GM12878 (cell line): ENCODE results near the gene ESM1. TPM values are rescaled to one million over a fixed set of nuclear protein-coding genes. Genes with fewer than 3 reads are reported as not detected.

Experiments used
- ATAC-seq: fragments of 200-7000 bp; cut with Tn5 transposase; 3 replicates; pipeline ENCODE4 v1.9.1; 2020; ENCODE audit warnings: mild to moderate bottlenecking, moderate library complexity
- BruUV-seq: library from RNA; stranded (reverse); fragments of 400-500 nt; replicated peaks from 2 replicates; lab custom pipeline; 2021; lab: Mats Ljungman, UMichigan
- CTCF ChIA-PET: fragments of 300-600 bp; sonication (Branson Sonifier 250); formaldehyde crosslinking; extraction: SDS; loops from one replicate; lab custom pipeline; 2021; ENCODE audit warnings: inconsistent platforms; lab: Yijun Ruan, JAX
- POLR2A ChIA-PET: fragments of 350-600 bp; formaldehyde crosslinking; extraction: SDS; loops from one replicate; lab custom pipeline; 2021; ENCODE audit warnings: inconsistent platforms; lab: Charles Lee
- RAD21 ChIA-PET: fragments of 300-600 bp; sonication (Branson Sonifier 250); formaldehyde crosslinking; loops from one replicate; lab custom pipeline; 2023; ENCODE audit warnings: antibody characterized with exemption; ENCODE audit not compliant: unreplicated experiment; lab: Charles Lee
- SMC1A ChIA-PET: fragments of 300-600 bp; sonication (Branson Sonifier 250); formaldehyde crosslinking; loops from one replicate; lab custom pipeline; 2023; ENCODE audit not compliant: unreplicated experiment, uncharacterized antibody; lab: Charles Lee
- DNase-seq: peaks from one replicate; pipeline ENCODE4 v3.0.0-alpha.2; 2011; ENCODE audit warnings: low read depth, low spot score
- FAIRE-seq: peaks from 3 replicates; lab custom pipeline; 2011; peaks lifted over from hg19 to GRCh38; lab: Jason Lieb, UNC
- H2AFZ ChIP-seq: 2 replicates; pipeline ENCODE4 v1.6.0; 2011; ENCODE audit warnings: low read depth, low read length, control low read depth; ENCODE audit not compliant: control insufficient read depth
- H3K27ac ChIP-seq: 2 replicates; pipeline ENCODE4 v1.5.1; 2011; ENCODE audit warnings: control low read depth; ENCODE audit not compliant: control insufficient read depth, insufficient read depth
- H3K27me3 ChIP-seq, 2 experiments: replicated peaks in 1 of 2; 2 replicates each; pipeline versions ENCODE4 v1.6.0 to v1.6.1; 2011; ENCODE audit warnings: low read length in 1 of 2; ENCODE audit not compliant: control insufficient read depth in 2 of 2, insufficient read depth in 2 of 2
- H3K36me3 ChIP-seq, 2 experiments: 2 replicates each; pipeline ENCODE4 v1.5.1; 2011; ENCODE audit warnings: low read length in 1 of 2; ENCODE audit not compliant: control insufficient read depth in 2 of 2, insufficient read depth in 2 of 2
- H3K4me1 ChIP-seq: 2 replicates; pipeline ENCODE4 v1.6.1; 2011; ENCODE audit warnings: mild to moderate bottlenecking, low read length, moderate library complexity, mixed read lengths; ENCODE audit not compliant: control insufficient read depth, insufficient read depth
- H3K4me2 ChIP-seq: 2 replicates; pipeline ENCODE4 v1.6.0; 2011; ENCODE audit warnings: control low read depth; ENCODE audit not compliant: control insufficient read depth, insufficient read depth
- H3K4me3 ChIP-seq: fragments of 200-600 bp; sonication (generic); 2 replicates; pipeline ENCODE4 v1.5.1; 2016
- H3K79me2 ChIP-seq: 2 replicates; pipeline ENCODE4 v1.6.0; 2011; ENCODE audit warnings: low read length; ENCODE audit not compliant: control insufficient read depth, insufficient read depth
- H3K9ac ChIP-seq: 2 replicates; pipeline ENCODE4 v1.8.0; 2011; ENCODE audit warnings: low read length, control low read depth, mixed read lengths; ENCODE audit not compliant: control insufficient read depth, insufficient read depth
- H3K9me3 ChIP-seq: replicated peaks from 3 replicates; pipeline ENCODE4 v1.5.1; 2011; ENCODE audit warnings: mild to moderate bottlenecking, low read length; ENCODE audit not compliant: control insufficient read depth, insufficient read depth
- H4K20me1 ChIP-seq: 2 replicates; pipeline ENCODE4 v1.6.0; 2011; ENCODE audit not compliant: control insufficient read depth, insufficient read depth
- CBX5 ChIP-seq: sonication (generic); IDR thresholded peaks from 2 replicates; pipeline ENCODE4 v1.6.1; 2016; ENCODE audit warnings: low read depth, moderate library complexity, mild to moderate bottlenecking, inconsistent platforms
- CTCF ChIP-seq, 3 experiments: IDR thresholded peaks in 2 of 3; conservative IDR thresholded peaks in 1 of 3; 2 replicates each; pipeline ENCODE4 v1.5.1; 2011; ENCODE audit warnings: low read depth in 3 of 3, low read length in 3 of 3, mild to moderate bottlenecking in 3 of 3, control low read depth in 2 of 3, moderate library complexity in 2 of 3, inconsistent platforms in 1 of 3, mixed read lengths in 1 of 3; ENCODE audit not compliant: control insufficient read depth in 2 of 3, insufficient read depth in 1 of 3; ENCODE audit errors: extremely low read depth in 1 of 3
- GABPA ChIP-seq: IDR thresholded peaks from 2 replicates; pipeline ENCODE4 v1.6.1; 2014; ENCODE audit warnings: antibody characterized with exemption, low read depth, mild to moderate bottlenecking, inconsistent platforms
- JUNB ChIP-seq: IDR thresholded peaks from 2 replicates; pipeline ENCODE4 v1.6.1; 2016; ENCODE audit warnings: antibody characterized with exemption, mild to moderate bottlenecking
- KLF5 ChIP-seq: fragments of 450-650 bp; IDR thresholded peaks from 2 replicates; pipeline ENCODE4 v1.6.1; 2014; ENCODE audit warnings: mild to moderate bottlenecking; ENCODE audit not compliant: partially characterized antibody
- SMC3 ChIP-seq: IDR thresholded peaks from 2 replicates; pipeline ENCODE4 v1.6.1; 2011; ENCODE audit warnings: low read length, improper control_type of control experiment, borderline replicate concordance
- WGBS: methylation state at CpG from one replicate; pipeline ENCODE4 v1.1.6; 2016; ENCODE audit warnings: low lambda C conversion rate; ENCODE audit not compliant: insufficient replicate concordance, insufficient coverage; ENCODE audit errors: missing lambda C conversion rate; 5-methylcytosine and 5-hydroxymethylcytosine counted together
- in situ Hi-C: fragments of 300-500 bp; cut with MboI; formaldehyde crosslinking; loops from 9 replicates; pipeline ENCODE4 v1.14.3; 2018; ENCODE audit warnings: mixed read lengths
- intact Hi-C: fragments of 100-400 bp; cut with micrococcal nuclease; formaldehyde crosslinking; loops from one replicate; pipeline ENCODE4 v1.14.2; 2022; ENCODE audit not compliant: unreplicated experiment
- polyA plus RNA-seq, 11 experiments: library from polyadenylated mRNA; depleted of rRNA in 4 of 11; unstranded in 6 of 11; stranded (reverse) in 5 of 11; fragments of >200 nt; fragmentation: Nextera tagmentation in 4 of 11; fragmentation: Illumina TruSeq in 1 of 11; extraction: Ambion mirVana in 4 of 11; extraction: Trizol in 1 of 11; gene quantifications; 1 replicate in 1 of 11; 2 replicates in 10 of 11; pipeline versions ENCODE4 v1.2.1 to v1.2.3, GENCODE V29; 2011 to 2016; ENCODE audit warnings: inconsistent platforms in 2 of 11, missing spikeins in 2 of 11, low read depth in 1 of 11
- total RNA-seq, 4 experiments: library from RNA; depleted of rRNA in 3 of 4; stranded (reverse); fragments of >200 nt in 3 of 4; fragmentation: Illumina TruSeq in 1 of 4; extraction: Trizol in 1 of 4; gene quantifications; 2 replicates each; pipeline versions ENCODE4 v1.2.1 to v1.2.3, GENCODE V29; 2013 to 2021

ESM1 gene
- total and polyA plus RNA-seq, 10 of the 15 experiments (the other 5 are each of a cell fraction or from before 2014, with no cell fraction given), result not detected

- no peak overlapping the region for H3K4me3 ChIP-seq
- TF ChIP-seq GABPA (no peak), KLF5 (no peak), JUNB (no peak), CBX5 (no peak), CTCF (IDR thresholded peaks at IDR 0.05 in 2 of 3, conservative IDR thresholded peaks at IDR 0.05 in 1 of 3; ENCODE audit: control insufficient read depth in 2 of 3, extremely low read depth in 1 of 3, insufficient read depth in 1 of 3, low read depth in 3 of 3, low read length in 3 of 3) (peak; percentile 49 to 59 (median 49)), SMC3 (peak; percentile 29; the same call in 1 of the 2 replicates)
- no peak for FAIRE-seq
- no peak overlapping the region for H2AFZ ChIP-seq
- in situ Hi-C loops, result no loop called here
- H4K20me1 ChIP-seq, result no peaks in the 10 kb centered on the region
- H3K27ac ChIP-seq, result no peak overlapping the region
- SMC1A ChIA-PET, result interaction anchor here (0.8 to 2.3 kb wide), 6 partner anchors 10 to 215 kb away, joined by 3 to 13 read pairs (median 4); partner anchors contain the start of gene GPX8
- H3K9ac ChIP-seq, result no peak overlapping the region
- no peak overlapping the region for H3K4me2 ChIP-seq
- ATAC-seq, result peak; percentile 61; the same call in 2 of the 3 replicates
- H3K4me1 ChIP-seq, result no peaks in the 10 kb centered on the region
- CTCF ChIA-PET, result interaction anchor here (0.7 to 3.5 kb wide), 25 partner anchors 11 to 233 kb away, joined by 3 to 38 read pairs (median 5); partner anchors contain the start of gene GPX8
- no peaks in the 10 kb centered on the region; a peak in 1 of 4 replicates for H3K27me3 ChIP-seq
- RAD21 ChIA-PET, result interaction anchor here (1.0 to 1.4 kb wide), 3 partner anchors 15 to 228 kb away, joined by 3 to 7 read pairs (median 4); no protein-coding TSS in a partner anchor
- DNase-seq, result no peak
- POLR2A ChIA-PET, result no interaction called here
- H3K36me3 ChIP-seq, result no peaks in the 10 kb centered on the region
- 27% methylated on average over 7 of the region's 7 CpGs for WGBS
- no TSS peak for BruUV-seq
- no peaks in the 10 kb centered on the region for H3K79me2 ChIP-seq
- no peaks in the 10 kb centered on the region for H3K9me3 ChIP-seq
- intact Hi-C loops, result loop anchor here (1.0 kb wide), 1 partner anchor 202 kb away; no protein-coding TSS in a partner anchor
Measured at GRCh38 chr5:54944364-54944763, 41.0 kb downstream of the ESM1 start.
